ENCODE measurements around the gene APBA2.

- TF ChIP-seq CTCF (IDR thresholded peaks at IDR 0.05): no peak
- no peak for TF ChIP-seq POLR2A (IDR thresholded peaks at IDR 0.05)
These were observed 263.9 kb downstream of the APBA2 start for GRCh38 chr15:29149738-29150075.
